Gastrocnemius medialis (tissue), 4 donors: Measurements from ENCODE around the gene KRTAP12-1.

Experiments
- POLR2A ChIP-seq, 2 donors: fragments of 450-650 bp; IDR thresholded peaks; one replicate each; pipeline ENCODE4 v1.6.1; 2017; ENCODE audit warnings: antibody characterized with exemption in 2 of 2, mild to moderate bottlenecking in 2 of 2, moderate library complexity in 2 of 2
- TF ChIP-seq, protein P1 (sequence below), 5 experiments: fragments of 450-650 bp in 3 of 5; fragments of 200-600 bp in 2 of 5; sonication (generic) in 2 of 5; IDR thresholded peaks in 4 of 5; conservative IDR thresholded peaks in 1 of 5; 1 replicate in 4 of 5; 2 replicates in 1 of 5; pipeline ENCODE4 v1.5.1; 2016 to 2019; ENCODE audit warnings: antibody characterized with exemption in 5 of 5, mild to moderate bottlenecking in 3 of 5, moderate library complexity in 3 of 5

DNA sequence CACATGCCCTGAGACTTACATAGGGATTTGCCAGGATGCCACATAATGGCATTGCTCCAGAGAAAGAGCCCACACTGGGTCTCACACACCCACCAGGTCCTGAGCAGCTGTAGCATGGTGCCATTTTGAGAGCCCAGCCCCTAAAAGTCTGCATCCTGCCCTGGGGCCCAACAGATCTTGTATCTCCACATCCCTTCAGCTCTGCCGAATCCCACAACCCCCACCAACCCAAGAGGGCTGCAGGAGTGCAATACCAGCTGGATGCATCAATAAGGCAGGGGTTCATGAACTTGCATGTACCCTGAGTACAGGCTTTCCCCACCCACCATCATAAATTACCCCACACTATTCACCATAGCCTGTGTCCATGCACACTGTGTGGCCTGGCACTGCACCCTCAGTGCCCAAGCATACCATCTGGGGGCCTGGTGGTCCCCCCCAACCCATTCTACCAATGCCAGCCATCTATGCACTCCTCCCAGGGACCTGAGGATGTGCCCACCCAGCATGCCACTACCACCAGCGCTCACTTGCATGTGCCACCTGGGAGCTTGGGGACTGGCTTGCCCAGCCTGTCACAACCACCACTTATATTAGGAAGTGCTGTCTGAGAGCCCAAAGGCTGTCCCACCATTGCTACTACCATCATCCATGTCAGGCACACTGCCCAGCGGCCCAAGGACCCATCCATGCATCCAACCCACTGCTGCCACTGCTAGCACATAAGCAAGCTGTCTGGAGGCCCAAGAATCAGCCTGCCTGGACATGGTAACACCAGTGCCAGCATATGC lies 11.1 kb downstream of the KRTAP12-1 start:
- TF ChIP-seq, protein P1, sequence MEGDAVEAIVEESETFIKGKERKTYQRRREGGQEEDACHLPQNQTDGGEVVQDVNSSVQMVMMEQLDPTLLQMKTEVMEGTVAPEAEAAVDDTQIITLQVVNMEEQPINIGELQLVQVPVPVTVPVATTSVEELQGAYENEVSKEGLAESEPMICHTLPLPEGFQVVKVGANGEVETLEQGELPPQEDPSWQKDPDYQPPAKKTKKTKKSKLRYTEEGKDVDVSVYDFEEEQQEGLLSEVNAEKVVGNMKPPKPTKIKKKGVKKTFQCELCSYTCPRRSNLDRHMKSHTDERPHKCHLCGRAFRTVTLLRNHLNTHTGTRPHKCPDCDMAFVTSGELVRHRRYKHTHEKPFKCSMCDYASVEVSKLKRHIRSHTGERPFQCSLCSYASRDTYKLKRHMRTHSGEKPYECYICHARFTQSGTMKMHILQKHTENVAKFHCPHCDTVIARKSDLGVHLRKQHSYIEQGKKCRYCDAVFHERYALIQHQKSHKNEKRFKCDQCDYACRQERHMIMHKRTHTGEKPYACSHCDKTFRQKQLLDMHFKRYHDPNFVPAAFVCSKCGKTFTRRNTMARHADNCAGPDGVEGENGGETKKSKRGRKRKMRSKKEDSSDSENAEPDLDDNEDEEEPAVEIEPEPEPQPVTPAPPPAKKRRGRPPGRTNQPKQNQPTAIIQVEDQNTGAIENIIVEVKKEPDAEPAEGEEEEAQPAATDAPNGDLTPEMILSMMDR (IDR thresholded peaks at IDR 0.05 in 4 of 5, conservative IDR thresholded peaks at IDR 0.05 in 1 of 5): no peak
- no peak for TF ChIP-seq POLR2A (IDR thresholded peaks at IDR 0.05)
